Astrocyte (in vitro differentiated cells and primary cell): Measurements from ENCODE around the gene ULK1. TPM values are rescaled to one million over a fixed set of nuclear protein-coding genes. Genes with fewer than 3 reads are reported as not detected.
"Not testable (repeated sequence)": the region's sequence is repeated elsewhere in the genome, so short reads cannot be mapped to it uniquely, and the experiment has no call there.

Source experiments
- DNase-seq: peaks from one replicate; pipeline ENCODE4 v3.0.0-alpha.2; 2010; ENCODE audit warnings: low read depth
- FAIRE-seq: peaks from 2 replicates; lab custom pipeline; 2011; peaks lifted over from hg19 to GRCh38; lab: Jason Lieb, UNC
- H2AFZ ChIP-seq: 2 replicates; pipeline ENCODE4 v1.6.0; 2012; ENCODE audit warnings: low read depth, low read length, inconsistent platforms
- H3K27ac ChIP-seq: 2 replicates; pipeline ENCODE4 v1.5.1; 2011; ENCODE audit warnings: low read depth, low read length, inconsistent platforms
- H3K27me3 ChIP-seq: 2 replicates; pipeline ENCODE4 v1.6.0; 2011; ENCODE audit warnings: low read length, inconsistent platforms; ENCODE audit not compliant: insufficient read depth
- H3K36me3 ChIP-seq: 2 replicates; pipeline ENCODE4 v1.5.1; 2011; ENCODE audit warnings: low read length, inconsistent platforms; ENCODE audit not compliant: insufficient read depth
- H3K4me1 ChIP-seq: 2 replicates; pipeline ENCODE4 v1.5.1; 2011; ENCODE audit warnings: low read length, inconsistent platforms; ENCODE audit not compliant: insufficient read depth
- H3K4me2 ChIP-seq: 2 replicates; pipeline ENCODE4 v1.6.0; 2012; ENCODE audit warnings: low read length, inconsistent platforms
- H3K4me3 ChIP-seq: 2 replicates; pipeline ENCODE4 v1.5.1; 2011; ENCODE audit warnings: low read depth, mild to moderate bottlenecking, low read length, inconsistent platforms; ENCODE audit not compliant: insufficient read depth
- H3K79me2 ChIP-seq: 2 replicates; pipeline ENCODE4 v1.6.0; 2012; ENCODE audit warnings: mild to moderate bottlenecking, low read length, inconsistent platforms; ENCODE audit not compliant: insufficient read depth
- H3K9ac ChIP-seq: 2 replicates; pipeline ENCODE4 v1.6.0; 2012; ENCODE audit warnings: mild to moderate bottlenecking, low read length, inconsistent platforms
- H3K9me3 ChIP-seq: 2 replicates; pipeline ENCODE4 v1.5.1; 2012; ENCODE audit warnings: low read depth, mild to moderate bottlenecking, low read length, inconsistent platforms; ENCODE audit not compliant: insufficient read depth
- H4K20me1 ChIP-seq: 2 replicates; pipeline ENCODE4 v1.6.0; 2012; ENCODE audit warnings: low read length, inconsistent platforms; ENCODE audit not compliant: insufficient read depth
- H3K27ac Mint-ChIP-seq: one replicate; pipeline ENCODE4 v1.8.0; 2021; ENCODE audit warnings: mild to moderate bottlenecking, mixed read lengths; ENCODE audit not compliant: unreplicated experiment
- H3K27me3 Mint-ChIP-seq: one replicate; pipeline ENCODE4 v1.8.0; 2021; ENCODE audit warnings: low read depth, mixed read lengths; ENCODE audit not compliant: unreplicated experiment
- H3K36me3 Mint-ChIP-seq: one replicate; pipeline ENCODE4 v1.8.0; 2021; ENCODE audit warnings: low read depth, mixed read lengths; ENCODE audit not compliant: unreplicated experiment
- H3K4me1 Mint-ChIP-seq: one replicate; pipeline ENCODE4 v1.8.0; 2021; ENCODE audit warnings: low read depth, mixed read lengths; ENCODE audit not compliant: unreplicated experiment
- H3K4me3 Mint-ChIP-seq: one replicate; pipeline ENCODE4 v1.8.0; 2021; ENCODE audit warnings: mild to moderate bottlenecking, moderate library complexity, mixed read lengths; ENCODE audit not compliant: unreplicated experiment
- H3K9me3 Mint-ChIP-seq: one replicate; pipeline ENCODE4 v1.8.0; 2021; ENCODE audit warnings: mild to moderate bottlenecking, mixed read lengths; ENCODE audit not compliant: unreplicated experiment
- EZH2 ChIP-seq: IDR thresholded peaks from 2 replicates; pipeline ENCODE4 v1.6.1; 2012; ENCODE audit warnings: mild to moderate bottlenecking, low read length, inconsistent platforms; ENCODE audit not compliant: insufficient read depth
- total RNA-seq: library from RNA; stranded (reverse); gene quantifications from 2 replicates; pipeline ENCODE4 v1.2.1, GENCODE V29; 2021
- TF ChIP-seq, protein P1 (sequence below): IDR thresholded peaks from 2 replicates; pipeline ENCODE4 v1.5.1; 2011; ENCODE audit warnings: low read depth, mild to moderate bottlenecking, inconsistent platforms, low read length, moderate library complexity; ENCODE audit not compliant: insufficient read depth

The ULK1 gene
- total RNA-seq, 1 donor from 2014 or later: 51.8 TPM

DNA sequence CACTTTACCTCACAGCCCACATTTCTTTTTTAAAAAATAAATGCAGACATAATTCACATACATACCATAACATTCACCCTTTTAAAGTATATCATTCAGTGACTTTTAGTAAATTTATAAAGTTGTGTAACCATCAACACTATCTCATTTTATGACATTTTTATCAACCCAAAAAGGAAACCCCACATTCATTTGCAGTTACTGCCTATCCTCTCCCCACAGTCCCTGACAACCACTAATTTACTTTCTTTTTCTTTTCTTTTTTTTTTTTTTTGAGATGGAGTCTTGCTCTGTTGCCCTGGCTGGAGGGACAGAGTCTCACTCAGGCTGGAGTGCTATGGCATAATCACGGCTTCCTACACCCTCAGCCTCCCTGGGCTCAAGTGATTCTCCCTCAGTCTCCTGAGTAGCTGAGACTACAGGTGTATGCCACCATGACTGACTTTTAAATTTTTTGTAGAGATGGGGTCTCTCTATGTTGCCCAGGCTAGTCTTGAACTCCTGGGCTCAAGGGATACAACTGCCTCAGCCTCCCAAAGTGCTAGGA, 53.8 kb downstream of the ULK1 start:
- FAIRE-seq: no peak
- no peak for DNase-seq
- Histone ChIP-seq H3K4me2 (no peak overlapping the region), H3K27ac (no peak overlapping the region), H3K27me3 (no peaks in the 10 kb centered on the region), H3K4me3 (no peak overlapping the region), H3K79me2 (peaks cover 31% of the 10 kb centered on the region), H3K9ac (no peak overlapping the region), H3K9me3 (no peaks in the 10 kb centered on the region), H3K4me1 (no peaks in the 10 kb centered on the region), H3K36me3 (peaks cover 8% of the 10 kb centered on the region), H2AFZ (no peak overlapping the region), H4K20me1 (peaks cover 16% of the 10 kb centered on the region)
- no peak for TF ChIP-seq EZH2
- TF ChIP-seq, protein P1, sequence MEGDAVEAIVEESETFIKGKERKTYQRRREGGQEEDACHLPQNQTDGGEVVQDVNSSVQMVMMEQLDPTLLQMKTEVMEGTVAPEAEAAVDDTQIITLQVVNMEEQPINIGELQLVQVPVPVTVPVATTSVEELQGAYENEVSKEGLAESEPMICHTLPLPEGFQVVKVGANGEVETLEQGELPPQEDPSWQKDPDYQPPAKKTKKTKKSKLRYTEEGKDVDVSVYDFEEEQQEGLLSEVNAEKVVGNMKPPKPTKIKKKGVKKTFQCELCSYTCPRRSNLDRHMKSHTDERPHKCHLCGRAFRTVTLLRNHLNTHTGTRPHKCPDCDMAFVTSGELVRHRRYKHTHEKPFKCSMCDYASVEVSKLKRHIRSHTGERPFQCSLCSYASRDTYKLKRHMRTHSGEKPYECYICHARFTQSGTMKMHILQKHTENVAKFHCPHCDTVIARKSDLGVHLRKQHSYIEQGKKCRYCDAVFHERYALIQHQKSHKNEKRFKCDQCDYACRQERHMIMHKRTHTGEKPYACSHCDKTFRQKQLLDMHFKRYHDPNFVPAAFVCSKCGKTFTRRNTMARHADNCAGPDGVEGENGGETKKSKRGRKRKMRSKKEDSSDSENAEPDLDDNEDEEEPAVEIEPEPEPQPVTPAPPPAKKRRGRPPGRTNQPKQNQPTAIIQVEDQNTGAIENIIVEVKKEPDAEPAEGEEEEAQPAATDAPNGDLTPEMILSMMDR: no peak
- Mint-ChIP-seq H3K4me1 (peaks cover 2% of the 10 kb centered on the region), H3K4me3 (no peak overlapping the region), H3K36me3 (peaks cover 7% of the 10 kb centered on the region), H3K27me3 (no peaks in the 10 kb centered on the region), H3K9me3 (no peaks in the 10 kb centered on the region), H3K27ac (peak overlapping the region; percentile 18)

DNA sequence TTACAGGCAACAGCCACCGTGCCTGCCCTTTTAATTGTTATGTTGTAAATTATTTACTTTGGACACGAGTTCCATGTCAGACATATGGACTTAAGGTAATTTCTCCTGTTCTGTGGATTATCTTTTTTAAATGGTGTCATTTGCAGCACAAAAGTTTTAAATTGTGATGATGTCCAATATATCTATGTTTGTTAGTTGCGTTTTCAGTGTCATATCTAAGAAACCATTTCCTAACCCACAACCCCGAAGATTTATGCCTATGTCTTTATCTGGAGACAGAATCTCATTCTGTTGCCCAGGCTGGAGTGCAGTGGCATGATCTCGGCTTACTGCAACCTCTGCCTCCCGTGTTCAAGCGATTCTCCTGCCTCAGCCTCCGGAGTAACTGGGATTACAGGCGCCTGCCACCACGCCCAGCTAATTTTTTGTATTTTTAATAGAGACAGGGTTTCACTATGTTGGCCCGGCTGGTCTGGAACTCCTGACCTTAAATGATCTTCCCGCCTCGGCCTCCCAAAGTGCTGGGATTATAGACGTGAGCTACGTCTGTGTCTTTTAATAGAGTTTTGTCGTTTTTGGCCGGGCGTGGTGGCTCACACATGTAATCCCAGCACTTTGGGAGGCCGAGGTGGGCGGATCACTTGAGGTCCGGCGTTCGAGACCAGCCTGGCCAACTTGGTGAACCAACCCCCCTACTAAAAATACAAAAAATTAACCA, 54.5 kb downstream of the ULK1 start:
- not testable (repeated sequence) for H3K9me3 Mint-ChIP-seq, H3K36me3 ChIP-seq, DNase-seq, H3K27me3 Mint-ChIP-seq, H3K27me3 ChIP-seq, H3K9me3 ChIP-seq, H3K4me1 ChIP-seq, FAIRE-seq, H3K36me3 Mint-ChIP-seq, H3K4me1 Mint-ChIP-seq, H3K27ac Mint-ChIP-seq
- H4K20me1 ChIP-seq: peaks cover 22% of the 10 kb centered on the region
- peak overlapping the region; percentile 58 for H3K27ac ChIP-seq
- peak overlapping the region; percentile 57 for H3K4me3 ChIP-seq
- peak overlapping the region; percentile 69 for H3K9ac ChIP-seq
- H3K4me3 Mint-ChIP-seq: peak overlapping the region; percentile 80
- peaks cover 37% of the 10 kb centered on the region for H3K79me2 ChIP-seq
- peak overlapping the region; percentile 92 for H2AFZ ChIP-seq
- H3K4me2 ChIP-seq: peak overlapping the region; percentile 88

DNA sequence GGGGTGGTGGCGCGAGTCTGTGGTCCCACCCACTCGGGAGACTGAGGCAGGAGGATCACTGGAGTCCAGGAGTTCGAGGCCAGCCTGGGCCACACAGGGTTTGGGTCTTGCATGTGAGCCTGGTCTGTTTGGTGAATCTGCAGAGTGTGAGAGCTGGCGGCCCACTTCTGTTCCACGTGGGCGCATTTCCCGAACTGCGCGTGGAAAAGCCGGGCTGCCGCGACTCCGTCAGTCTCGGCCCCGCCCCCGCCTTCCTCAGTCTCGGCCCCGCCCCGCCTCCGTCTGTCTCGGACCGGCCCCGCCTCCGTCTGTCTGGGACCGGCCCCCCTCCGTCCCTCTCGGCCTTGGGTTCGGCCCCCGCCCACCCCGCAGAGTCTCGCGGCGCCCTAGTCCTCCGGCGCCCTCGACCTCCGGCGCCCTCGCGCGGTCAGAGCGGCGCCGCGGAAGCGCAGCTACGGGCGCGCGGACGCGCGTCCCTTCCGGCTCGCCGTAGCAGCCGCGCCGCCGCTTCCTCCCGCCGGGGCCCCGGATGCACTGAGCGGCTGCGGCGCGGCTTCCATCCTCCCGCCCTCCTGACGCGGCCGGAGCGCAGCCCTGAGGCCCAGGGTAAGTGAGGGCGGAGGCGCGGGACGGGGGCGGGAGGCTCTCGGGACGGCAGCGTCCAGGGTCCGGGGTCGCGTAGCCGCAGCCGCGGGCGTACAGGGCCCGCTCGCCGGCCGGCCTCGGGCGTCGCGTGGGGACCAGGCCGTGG, 55.2 kb downstream of the ULK1 start, which contains the start of gene EP400:
EP400 (plus strand) TSS at position 512 of the 751 bp plus-strand sequence. CDS start 10,678 bp downstream, outside the sequence.
- Mint-ChIP-seq H3K36me3 (peaks cover 3% of the 10 kb centered on the region), H3K4me1 (peaks cover 2% of the 10 kb centered on the region), H3K9me3 (no peaks in the 10 kb centered on the region), H3K4me3 (peak within 1 kb of the TSS; percentile 94), H3K27me3 (no peaks in the 10 kb centered on the region), H3K27ac (peak within 1 kb of the TSS; percentile 87)
- H3K36me3 ChIP-seq: no peaks in the 10 kb centered on the region
- FAIRE-seq (no peak), DNase-seq (peak; percentile 78)
- H4K20me1 ChIP-seq: peaks cover 27% of the 10 kb centered on the region
- peak within 1 kb of the TSS; percentile 92 for H2AFZ ChIP-seq
- peak within 1 kb of the TSS; percentile 78 for H3K4me3 ChIP-seq
- H3K9me3 ChIP-seq: no peaks in the 10 kb centered on the region
- peak within 1 kb of the TSS; percentile 72 for H3K27ac ChIP-seq
- TF ChIP-seq, protein P1: no peak
- no peak for TF ChIP-seq EZH2
- peaks cover 45% of the 10 kb centered on the region for H3K79me2 ChIP-seq
- peak within 1 kb of the TSS; percentile 90 for H3K9ac ChIP-seq
- no peaks in the 10 kb centered on the region for H3K4me1 ChIP-seq
- no peaks in the 10 kb centered on the region for H3K27me3 ChIP-seq
- peak within 1 kb of the TSS; percentile 88 for H3K4me2 ChIP-seq
